RWPE2 (cell line): ENCODE data around the gene APOB.

ENCODE experiments used
- ATAC-seq: fragments of 200-7000 bp; cut with Tn5 transposase; 3 replicates; pipeline ENCODE4 v1.9.1; 2021; ENCODE audit warnings: low read depth
- DNase-seq: peaks from one replicate; pipeline ENCODE4 v3.0.0-alpha.2; 2020; ENCODE audit warnings: low spot score
- H3K27ac ChIP-seq: fragments of 450-650 bp; 2 replicates; pipeline ENCODE4 v1.5.1; 2017; ENCODE audit warnings: mild to moderate bottlenecking; ENCODE audit not compliant: poor library complexity, severe bottlenecking
- H3K27me3 ChIP-seq: fragments of 250-450 bp; sonication (Bioruptor Pico); 2 replicates; pipeline ENCODE4 v1.5.1; 2021; ENCODE audit warnings: mild to moderate bottlenecking, moderate library complexity; ENCODE audit not compliant: insufficient read depth, poor library complexity, severe bottlenecking
- H3K36me3 ChIP-seq: fragments of 250-450 bp; sonication (Bioruptor Pico); 2 replicates; pipeline ENCODE4 v1.5.1; 2020; ENCODE audit warnings: low read depth, mild to moderate bottlenecking, moderate library complexity
- H3K4me1 ChIP-seq: fragments of 250-450 bp; sonication (Bioruptor Pico); 2 replicates; pipeline ENCODE4 v1.5.1; 2021; ENCODE audit warnings: mild to moderate bottlenecking, moderate library complexity; ENCODE audit not compliant: insufficient read depth, poor library complexity, severe bottlenecking
- H3K4me3 ChIP-seq: fragments of 250-450 bp; sonication (Bioruptor Pico); 2 replicates; pipeline ENCODE4 v1.5.1; 2021; ENCODE audit warnings: mild to moderate bottlenecking, moderate library complexity; ENCODE audit not compliant: severe bottlenecking
- H3K9me3 ChIP-seq: fragments of 250-450 bp; sonication (Bioruptor Pico); 2 replicates; pipeline ENCODE4 v1.5.1; 2021; ENCODE audit warnings: mild to moderate bottlenecking, moderate library complexity; ENCODE audit not compliant: severe bottlenecking
- TF ChIP-seq, protein P1 (sequence below): fragments of 450-650 bp; IDR thresholded peaks from one replicate; pipeline ENCODE4 v1.5.1; 2017; ENCODE audit warnings: mild to moderate bottlenecking, moderate library complexity; ENCODE audit not compliant: poor library complexity, severe bottlenecking

APOB gene

GRCh38 chr2:21013043-21013816, 30.6 kb downstream of the APOB start:
- Histone ChIP-seq H3K27me3 (no peaks in the 10 kb centered on the region), H3K9me3 (no peaks in the 10 kb centered on the region), H3K27ac (no peak overlapping the region), H3K36me3 (no peaks in the 10 kb centered on the region), H3K4me3 (no peak overlapping the region), H3K4me1 (no peaks in the 10 kb centered on the region)
- TF ChIP-seq, protein P1, sequence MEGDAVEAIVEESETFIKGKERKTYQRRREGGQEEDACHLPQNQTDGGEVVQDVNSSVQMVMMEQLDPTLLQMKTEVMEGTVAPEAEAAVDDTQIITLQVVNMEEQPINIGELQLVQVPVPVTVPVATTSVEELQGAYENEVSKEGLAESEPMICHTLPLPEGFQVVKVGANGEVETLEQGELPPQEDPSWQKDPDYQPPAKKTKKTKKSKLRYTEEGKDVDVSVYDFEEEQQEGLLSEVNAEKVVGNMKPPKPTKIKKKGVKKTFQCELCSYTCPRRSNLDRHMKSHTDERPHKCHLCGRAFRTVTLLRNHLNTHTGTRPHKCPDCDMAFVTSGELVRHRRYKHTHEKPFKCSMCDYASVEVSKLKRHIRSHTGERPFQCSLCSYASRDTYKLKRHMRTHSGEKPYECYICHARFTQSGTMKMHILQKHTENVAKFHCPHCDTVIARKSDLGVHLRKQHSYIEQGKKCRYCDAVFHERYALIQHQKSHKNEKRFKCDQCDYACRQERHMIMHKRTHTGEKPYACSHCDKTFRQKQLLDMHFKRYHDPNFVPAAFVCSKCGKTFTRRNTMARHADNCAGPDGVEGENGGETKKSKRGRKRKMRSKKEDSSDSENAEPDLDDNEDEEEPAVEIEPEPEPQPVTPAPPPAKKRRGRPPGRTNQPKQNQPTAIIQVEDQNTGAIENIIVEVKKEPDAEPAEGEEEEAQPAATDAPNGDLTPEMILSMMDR = no peak
- ATAC-seq (no peak), DNase-seq (no peak)

- H3K27ac ChIP-seq = no peak overlapping the region
- no peak overlapping the region for H3K4me3 ChIP-seq
- no peaks in the 10 kb centered on the region for H3K9me3 ChIP-seq
- H3K27me3 ChIP-seq = no peaks in the 10 kb centered on the region
- no peak for DNase-seq
- no peak for ATAC-seq
- TF ChIP-seq, protein P1 = no peak
- H3K4me1 ChIP-seq = no peaks in the 10 kb centered on the region
- H3K36me3 ChIP-seq = no peaks in the 10 kb centered on the region
Observed at GRCh38 chr2:21012557-21012937, 31.3 kb downstream of the APOB start.

DNA sequence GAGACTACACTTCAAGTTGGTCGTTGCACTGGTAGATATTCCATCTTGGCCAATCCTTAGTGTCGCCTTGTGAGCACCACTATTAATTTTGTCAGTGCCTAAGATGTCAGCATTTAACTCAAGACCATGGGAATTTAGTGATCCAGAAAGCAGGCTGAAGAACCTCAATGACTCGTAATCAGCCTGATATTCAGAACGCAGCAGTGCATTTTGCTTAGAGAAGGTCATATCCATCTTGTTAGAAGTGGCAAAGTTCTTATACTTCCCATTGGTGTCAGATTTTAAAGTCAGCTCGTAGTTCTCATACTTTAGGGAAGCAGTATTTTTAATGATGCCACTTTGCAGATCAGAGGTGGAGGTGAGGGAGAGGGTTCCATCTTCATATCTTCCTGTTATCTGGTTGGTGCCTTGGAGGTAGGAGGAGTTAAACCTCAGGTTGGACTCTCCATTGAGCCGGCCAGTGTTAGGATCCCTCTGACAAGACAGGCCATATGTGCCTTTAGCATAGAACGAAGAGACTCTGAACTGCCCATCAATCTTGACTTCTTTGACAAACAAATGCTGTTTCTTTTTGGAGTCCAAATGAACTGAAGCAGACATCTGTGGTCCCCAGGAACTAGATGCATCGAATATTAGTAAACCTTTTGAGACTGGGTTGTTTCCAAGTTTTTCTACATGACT, 31.9 kb downstream of the APOB start:
- no peaks in the 10 kb centered on the region for H3K4me1 ChIP-seq
- ATAC-seq (no peak), DNase-seq (no peak)
- TF ChIP-seq, protein P1 = no peak
- no peaks in the 10 kb centered on the region for H3K36me3 ChIP-seq
- H3K4me3 ChIP-seq = no peak overlapping the region
- no peak overlapping the region for H3K27ac ChIP-seq
- no peaks in the 10 kb centered on the region for H3K27me3 ChIP-seq
- no peaks in the 10 kb centered on the region for H3K9me3 ChIP-seq

DNA sequence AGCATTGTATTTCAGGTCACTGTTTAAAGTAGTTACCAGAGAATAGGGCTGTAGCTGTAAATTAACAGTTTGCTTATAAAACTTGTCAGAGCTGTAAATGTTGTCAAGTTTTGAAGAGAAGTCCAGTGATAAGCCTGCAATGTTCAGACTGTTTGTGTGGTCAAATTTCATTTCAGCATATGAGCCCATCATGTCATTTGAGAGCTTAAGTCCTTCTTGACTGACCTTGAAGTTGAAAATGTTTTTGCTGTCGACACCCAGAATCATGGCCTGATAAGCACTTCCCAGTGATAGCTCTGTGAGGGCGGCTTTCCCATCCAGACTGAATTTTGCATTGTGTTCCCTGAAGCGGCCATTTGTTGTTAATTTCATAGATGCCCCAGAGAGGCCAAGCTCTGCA, 32.4 kb downstream of the APOB start:
- ATAC-seq (no peak), DNase-seq (no peak)
- no peaks in the 10 kb centered on the region for H3K36me3 ChIP-seq
- no peak overlapping the region for H3K27ac ChIP-seq
- H3K4me1 ChIP-seq = no peaks in the 10 kb centered on the region
- no peak overlapping the region for H3K4me3 ChIP-seq
- no peaks in the 10 kb centered on the region for H3K27me3 ChIP-seq
- TF ChIP-seq, protein P1 = no peak
- no peaks in the 10 kb centered on the region for H3K9me3 ChIP-seq

- Histone ChIP-seq H3K4me3 (no peak overlapping the region), H3K27me3 (no peaks in the 10 kb centered on the region), H3K4me1 (no peaks in the 10 kb centered on the region), H3K36me3 (no peaks in the 10 kb centered on the region), H3K27ac (no peak overlapping the region), H3K9me3 (no peaks in the 10 kb centered on the region)
- no peak for ATAC-seq
- no peak for DNase-seq
- TF ChIP-seq, protein P1 = no peak
Observed at GRCh38 chr2:21010813-21011439, 32.9 kb downstream of the APOB start.
